ENCODE measurements around the gene LIX1L.

Gene LIX1L

GRCh38 chr1:145956781-145957442 lies 905 bp downstream of the LIX1L start:
- Histone ChIP-seq H3K9ac (ENCODE audit: low read depth, low read length, poor library complexity, severe bottlenecking) (peak overlapping the region; percentile 79), H3F3A (ENCODE audit: low read depth) (no peaks in the 10 kb centered on the region), H3K27me3 (ENCODE audit: insufficient read depth, low read length, poor library complexity, severe bottlenecking) (no peaks in the 10 kb centered on the region), H2AFZ (ENCODE audit: low read length) (peak overlapping the region; percentile 80), H3K9me3 (ENCODE audit: insufficient read depth, low read depth, low read length) (no peaks in the 10 kb centered on the region), H3K9me2 (replicated peaks; ENCODE audit: low read depth, low read length) (no peaks in the 10 kb centered on the region), H3K79me2 (ENCODE audit: insufficient read depth, low read length) (peaks cover 74% of the 10 kb centered on the region), H4K20me1 (ENCODE audit: insufficient read depth, low read length, poor library complexity, severe bottlenecking) (peaks cover 17% of the 10 kb centered on the region), H3K4me2 (ENCODE audit: low read depth, low read length, poor library complexity, severe bottlenecking) (peak overlapping the region; percentile 91), H3K4me1 (ENCODE audit: insufficient read depth, low read length, poor library complexity, severe bottlenecking) (peaks cover 64% of the 10 kb centered on the region), H3K36me3 (ENCODE audit: insufficient read depth, low read length) (no peaks in the 10 kb centered on the region), H3K4me3 (ENCODE audit: low read length, poor library complexity, severe bottlenecking) (peak overlapping the region; percentile 79)
- TF ChIP-seq, protein P1, sequence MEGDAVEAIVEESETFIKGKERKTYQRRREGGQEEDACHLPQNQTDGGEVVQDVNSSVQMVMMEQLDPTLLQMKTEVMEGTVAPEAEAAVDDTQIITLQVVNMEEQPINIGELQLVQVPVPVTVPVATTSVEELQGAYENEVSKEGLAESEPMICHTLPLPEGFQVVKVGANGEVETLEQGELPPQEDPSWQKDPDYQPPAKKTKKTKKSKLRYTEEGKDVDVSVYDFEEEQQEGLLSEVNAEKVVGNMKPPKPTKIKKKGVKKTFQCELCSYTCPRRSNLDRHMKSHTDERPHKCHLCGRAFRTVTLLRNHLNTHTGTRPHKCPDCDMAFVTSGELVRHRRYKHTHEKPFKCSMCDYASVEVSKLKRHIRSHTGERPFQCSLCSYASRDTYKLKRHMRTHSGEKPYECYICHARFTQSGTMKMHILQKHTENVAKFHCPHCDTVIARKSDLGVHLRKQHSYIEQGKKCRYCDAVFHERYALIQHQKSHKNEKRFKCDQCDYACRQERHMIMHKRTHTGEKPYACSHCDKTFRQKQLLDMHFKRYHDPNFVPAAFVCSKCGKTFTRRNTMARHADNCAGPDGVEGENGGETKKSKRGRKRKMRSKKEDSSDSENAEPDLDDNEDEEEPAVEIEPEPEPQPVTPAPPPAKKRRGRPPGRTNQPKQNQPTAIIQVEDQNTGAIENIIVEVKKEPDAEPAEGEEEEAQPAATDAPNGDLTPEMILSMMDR (conservative IDR thresholded peaks at IDR 0.05; ENCODE audit: low read length), result no peak
- no peak for TF ChIP-seq EZH2phosphoT487 (IDR thresholded peaks at IDR 0.05; ENCODE audit: borderline replicate concordance)

DNA sequence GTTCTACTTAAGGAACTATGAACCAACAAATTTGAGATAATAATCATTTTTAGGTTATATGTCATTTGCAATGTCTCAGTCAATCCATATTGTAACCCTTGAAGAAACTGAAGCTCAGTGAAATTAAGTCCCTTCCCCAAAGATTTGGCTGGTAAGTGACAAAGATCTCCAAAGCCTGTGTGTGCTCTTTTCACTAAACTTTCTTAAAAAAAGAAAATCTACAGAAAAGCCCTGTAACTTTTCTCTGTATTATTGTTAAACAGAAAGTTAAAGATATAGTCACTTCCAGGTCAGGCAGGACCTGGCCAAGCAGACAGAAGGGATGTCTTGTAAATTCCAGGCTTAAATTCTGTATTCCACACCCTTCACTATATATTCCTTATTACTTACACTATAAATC lies 1.5 kb downstream of the LIX1L start:
- H3K4me1 ChIP-seq (ENCODE audit: insufficient read depth, low read length, poor library complexity, severe bottlenecking), result peaks cover 68% of the 10 kb centered on the region
- no peaks in the 10 kb centered on the region for H3F3A ChIP-seq (ENCODE audit: low read depth)
- TF ChIP-seq, protein P1 (conservative IDR thresholded peaks at IDR 0.05; ENCODE audit: low read length), result no peak
- no peak for TF ChIP-seq EZH2phosphoT487 (IDR thresholded peaks at IDR 0.05; ENCODE audit: borderline replicate concordance)
- no peaks in the 10 kb centered on the region for H3K27me3 ChIP-seq (ENCODE audit: insufficient read depth, low read length, poor library complexity, severe bottlenecking)
- peak overlapping the region; percentile 79 for H3K9ac ChIP-seq (ENCODE audit: low read depth, low read length, poor library complexity, severe bottlenecking)
- H3K9me2 ChIP-seq (replicated peaks; ENCODE audit: low read depth, low read length), result no peaks in the 10 kb centered on the region
- H3K4me3 ChIP-seq (ENCODE audit: low read length, poor library complexity, severe bottlenecking), result peak overlapping the region; percentile 79
- H3K4me2 ChIP-seq (ENCODE audit: low read depth, low read length, poor library complexity, severe bottlenecking), result peak overlapping the region; percentile 91
- peaks cover 20% of the 10 kb centered on the region for H4K20me1 ChIP-seq (ENCODE audit: insufficient read depth, low read length, poor library complexity, severe bottlenecking)
- no peaks in the 10 kb centered on the region for H3K9me3 ChIP-seq (ENCODE audit: insufficient read depth, low read depth, low read length)
- H3K79me2 ChIP-seq (ENCODE audit: insufficient read depth, low read length), result peaks cover 74% of the 10 kb centered on the region
- no peaks in the 10 kb centered on the region for H3K36me3 ChIP-seq (ENCODE audit: insufficient read depth, low read length)
- no peak overlapping the region for H2AFZ ChIP-seq (ENCODE audit: low read length)

GRCh38 chr1:145955436-145955835 lies 2.4 kb downstream of the LIX1L start:
- Histone ChIP-seq H3K4me2 (ENCODE audit: low read depth, low read length, poor library complexity, severe bottlenecking) (peak overlapping the region; percentile 91), H2AFZ (ENCODE audit: low read length) (no peak overlapping the region), H3K27me3 (ENCODE audit: insufficient read depth, low read length, poor library complexity, severe bottlenecking) (no peaks in the 10 kb centered on the region), H3K4me1 (ENCODE audit: insufficient read depth, low read length, poor library complexity, severe bottlenecking) (peaks cover 77% of the 10 kb centered on the region), H3K36me3 (ENCODE audit: insufficient read depth, low read length) (no peaks in the 10 kb centered on the region), H3K9me3 (ENCODE audit: insufficient read depth, low read depth, low read length) (no peaks in the 10 kb centered on the region), H3F3A (ENCODE audit: low read depth) (no peaks in the 10 kb centered on the region), H3K9me2 (replicated peaks; ENCODE audit: low read depth, low read length) (no peaks in the 10 kb centered on the region), H3K4me3 (ENCODE audit: low read length, poor library complexity, severe bottlenecking) (peak overlapping the region; percentile 79), H3K79me2 (ENCODE audit: insufficient read depth, low read length) (peaks cover 78% of the 10 kb centered on the region), H3K9ac (ENCODE audit: low read depth, low read length, poor library complexity, severe bottlenecking) (peak overlapping the region; percentile 79), H4K20me1 (ENCODE audit: insufficient read depth, low read length, poor library complexity, severe bottlenecking) (peaks cover 21% of the 10 kb centered on the region)
- no peak for TF ChIP-seq EZH2phosphoT487 (IDR thresholded peaks at IDR 0.05; ENCODE audit: borderline replicate concordance)
- TF ChIP-seq, protein P1 (conservative IDR thresholded peaks at IDR 0.05; ENCODE audit: low read length), result no peak

Measured in Loucy (cell line).